ENCODE measurements around the gene SCIN.
"Not testable (repeated sequence)": the region's sequence is repeated elsewhere in the genome, so short reads cannot be mapped to it uniquely, and the experiment has no call there.

Gene SCIN

GRCh38 chr7:12620371-12620770 lies 49.9 kb downstream of the SCIN start:
- no peak for DNase-seq

GRCh38 chr7:12623223-12623622 lies 52.7 kb downstream of the SCIN start:
- DNase-seq, result no peak

DNA sequence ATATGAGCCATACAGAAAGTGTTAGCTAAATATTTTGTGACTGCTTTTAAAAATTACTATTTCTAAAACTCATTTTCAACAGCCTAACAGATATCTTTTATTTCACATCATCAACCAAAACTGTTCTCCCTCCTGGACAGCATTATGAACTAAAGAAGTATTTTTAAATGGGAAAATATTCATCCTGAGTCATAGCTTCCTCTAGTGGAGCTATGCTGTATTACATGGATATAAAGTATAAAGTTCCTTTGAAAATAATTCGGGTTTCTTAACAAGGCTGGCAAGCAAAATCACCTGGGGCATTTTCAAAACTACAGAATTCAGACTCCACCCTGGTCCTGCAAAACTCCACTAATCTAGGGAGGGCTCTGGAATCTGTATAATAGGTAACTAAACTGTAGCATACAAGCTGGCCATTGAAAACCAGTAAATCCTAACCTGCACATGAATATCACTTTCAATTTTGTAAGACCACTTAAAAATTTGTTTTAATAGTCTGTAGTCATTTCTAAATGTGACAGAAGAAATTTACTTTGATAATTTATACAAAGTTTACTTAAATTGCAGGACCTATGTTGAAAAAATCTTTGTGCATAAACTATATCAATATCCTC lies 53.5 kb downstream of the SCIN start:
- peak; percentile 57 for DNase-seq

DNA sequence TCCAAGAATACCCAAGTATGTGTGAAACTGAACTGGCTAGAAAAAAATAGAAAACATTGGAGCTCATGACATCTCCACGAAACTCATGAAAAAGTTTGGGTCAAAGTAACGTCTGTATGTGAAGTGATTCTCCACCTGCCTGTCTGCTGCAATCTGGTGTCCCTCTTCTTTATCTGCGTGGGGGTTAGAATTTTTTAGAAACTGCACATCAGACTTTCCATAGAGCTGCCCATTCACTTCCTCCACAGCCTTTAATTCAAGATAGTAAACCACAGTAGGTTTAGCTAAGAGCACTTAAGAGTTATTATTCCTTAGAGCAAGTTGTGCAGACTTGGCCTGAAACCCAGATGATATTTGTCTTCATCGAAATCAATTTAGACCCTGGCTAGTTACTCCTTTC lies 55.3 kb downstream of the SCIN start:
- DNase-seq, result no peak

DNA sequence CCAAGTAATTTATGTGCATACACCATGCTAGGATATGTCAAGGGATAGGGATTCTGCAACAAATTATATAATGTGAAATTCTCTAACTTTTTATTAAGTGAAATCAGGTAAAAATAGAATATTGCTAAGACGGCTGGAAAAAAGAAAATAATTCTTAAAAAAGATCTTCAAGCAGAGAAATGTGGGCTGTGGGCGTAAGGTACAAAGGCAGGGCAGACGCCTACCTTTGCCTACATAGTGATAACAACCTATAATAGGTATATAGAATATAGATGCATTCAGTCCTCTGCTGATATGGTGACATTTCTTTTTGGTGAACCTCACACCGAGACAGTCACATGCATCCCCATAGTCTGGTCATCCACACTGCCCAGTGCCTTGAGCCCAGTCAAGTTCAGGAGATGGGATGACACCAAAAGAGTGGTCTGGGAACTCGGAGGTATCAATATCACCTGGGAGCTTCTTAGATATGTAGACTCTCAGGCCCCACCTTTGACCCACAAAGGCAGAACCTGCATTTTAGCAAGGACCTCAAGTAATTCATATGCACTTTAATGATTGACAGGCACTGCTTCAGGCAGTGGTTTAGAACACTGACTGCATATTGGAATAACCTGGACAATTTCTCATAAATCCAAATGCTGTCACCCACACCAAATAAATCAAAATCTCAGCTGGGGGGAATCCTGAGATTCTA lies 59.4 kb downstream of the SCIN start:
- no peak for DNase-seq

DNA sequence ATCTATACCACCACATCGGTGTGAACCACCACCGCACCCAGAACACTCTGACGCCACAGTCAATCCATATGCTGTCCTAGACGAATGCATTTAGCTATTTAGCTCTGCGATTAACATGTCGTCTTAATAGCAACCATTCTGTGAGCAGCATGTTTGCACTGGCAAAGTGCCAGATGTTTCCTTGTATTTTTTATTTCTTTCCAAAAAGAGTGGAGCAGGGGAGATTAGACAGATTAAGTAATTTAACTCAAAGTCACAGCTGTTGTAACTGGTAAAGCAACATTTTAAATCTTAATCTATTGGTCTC lies 59.9 kb downstream of the SCIN start:
- DNase-seq, result peak; percentile 66

- no peak for DNase-seq
Observed at GRCh38 chr7:12633582-12633981, 63.1 kb downstream of the SCIN start.

DNA sequence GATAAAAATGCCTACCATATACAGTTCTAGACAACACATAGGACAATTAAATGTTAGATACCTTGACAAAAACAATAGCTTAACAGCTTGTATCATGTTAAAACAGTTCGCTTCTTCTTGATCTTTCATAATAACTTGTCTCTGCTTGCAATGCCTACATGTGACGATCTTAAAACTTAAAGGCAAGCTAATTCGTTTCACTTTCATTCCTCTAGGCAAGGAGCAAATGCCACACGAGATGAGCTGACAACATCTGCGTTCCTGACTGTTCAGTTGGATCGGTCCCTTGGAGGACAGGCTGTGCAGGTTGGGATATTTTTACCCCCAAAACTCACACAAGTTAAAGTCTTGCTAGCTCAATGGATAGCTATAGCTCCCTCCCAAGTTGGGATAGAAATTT lies 65.3 kb downstream of the SCIN start:
- no peak for DNase-seq

DNA sequence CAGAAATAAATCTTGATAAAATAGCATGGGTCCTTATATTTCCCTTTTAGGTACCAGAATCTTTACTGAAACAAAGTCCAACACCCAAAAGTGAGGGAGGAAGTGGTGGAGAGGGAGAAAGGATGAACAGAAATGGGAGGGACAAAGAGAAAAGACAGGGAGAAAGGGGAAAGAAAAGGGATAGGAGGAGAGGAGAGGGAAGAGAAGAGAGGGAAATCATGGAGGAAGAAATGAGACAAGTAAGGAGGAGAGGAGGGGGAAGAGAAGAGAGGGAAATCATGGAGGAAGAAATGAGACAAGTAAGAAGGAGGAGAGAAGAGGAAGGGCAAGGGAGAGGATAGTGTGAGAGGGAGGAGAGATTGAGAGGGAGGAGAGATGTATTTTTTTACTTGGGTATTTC lies 66.8 kb downstream of the SCIN start:
- DNase-seq, result no peak

GRCh38 chr7:12637819-12638592 lies 67.5 kb downstream of the SCIN start:
- DNase-seq, result no peak

- peak; percentile 57 for DNase-seq
Observed at GRCh38 chr7:12638851-12639456, 68.4 kb downstream of the SCIN start.

DNA sequence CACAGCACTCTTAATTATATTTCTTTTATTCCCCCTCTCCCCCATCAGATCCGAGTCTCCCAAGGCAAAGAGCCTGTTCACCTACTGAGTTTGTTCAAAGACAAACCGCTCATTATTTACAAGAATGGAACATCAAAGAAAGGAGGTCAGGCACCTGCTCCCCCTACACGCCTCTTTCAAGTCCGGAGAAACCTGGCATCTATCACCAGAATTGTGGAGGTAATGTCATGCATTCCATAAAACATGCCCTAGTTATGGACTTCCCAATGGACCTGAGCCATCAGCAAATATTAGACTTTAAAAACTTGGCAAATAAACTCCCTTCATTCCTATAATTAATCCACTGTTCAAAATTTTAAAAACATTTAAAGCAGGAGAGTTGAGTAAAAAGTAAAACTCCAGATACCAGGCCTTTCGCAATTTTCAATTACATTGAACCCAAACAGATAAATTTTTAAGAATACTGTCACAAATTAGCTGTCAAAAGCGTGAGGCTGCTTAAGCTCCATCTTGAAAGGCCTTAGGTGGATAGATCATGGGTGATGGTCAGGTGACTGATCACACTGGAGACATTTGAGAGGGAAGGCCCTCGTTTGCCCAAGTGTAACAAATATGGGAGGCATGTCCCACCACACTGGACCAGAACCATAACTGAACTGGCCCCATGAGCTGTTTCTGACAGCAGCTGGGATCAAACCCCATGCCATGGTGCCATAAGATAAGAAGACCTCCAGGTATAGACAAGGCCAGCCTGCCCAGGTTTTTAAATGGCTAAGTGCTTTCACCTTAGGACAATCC lies 70.0 kb downstream of the SCIN start:
- DNase-seq, result no peak

GRCh38 chr7:12641196-12641595 lies 70.7 kb downstream of the SCIN start:
- no peak for DNase-seq

DNA sequence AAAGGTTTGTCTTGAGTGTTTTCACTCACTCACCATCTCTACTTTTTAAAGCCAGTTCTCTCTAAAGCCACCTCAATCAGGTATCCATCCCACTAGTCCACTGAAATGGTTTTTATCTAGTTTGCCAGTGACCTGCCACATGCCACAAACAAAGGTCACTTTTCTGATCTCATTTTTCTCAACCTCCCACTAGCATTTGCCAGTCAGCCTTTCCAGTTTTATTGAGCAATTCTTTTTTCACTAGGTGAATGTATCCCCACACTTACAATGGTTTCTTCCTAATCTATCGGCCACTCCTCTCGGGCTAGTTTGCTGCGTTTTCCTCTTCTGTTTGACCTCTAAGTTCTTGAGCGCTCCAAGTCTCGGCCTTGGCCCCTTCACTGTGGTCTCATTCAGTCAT lies 72.0 kb downstream of the SCIN start:
- DNase-seq, result no peak

DNA sequence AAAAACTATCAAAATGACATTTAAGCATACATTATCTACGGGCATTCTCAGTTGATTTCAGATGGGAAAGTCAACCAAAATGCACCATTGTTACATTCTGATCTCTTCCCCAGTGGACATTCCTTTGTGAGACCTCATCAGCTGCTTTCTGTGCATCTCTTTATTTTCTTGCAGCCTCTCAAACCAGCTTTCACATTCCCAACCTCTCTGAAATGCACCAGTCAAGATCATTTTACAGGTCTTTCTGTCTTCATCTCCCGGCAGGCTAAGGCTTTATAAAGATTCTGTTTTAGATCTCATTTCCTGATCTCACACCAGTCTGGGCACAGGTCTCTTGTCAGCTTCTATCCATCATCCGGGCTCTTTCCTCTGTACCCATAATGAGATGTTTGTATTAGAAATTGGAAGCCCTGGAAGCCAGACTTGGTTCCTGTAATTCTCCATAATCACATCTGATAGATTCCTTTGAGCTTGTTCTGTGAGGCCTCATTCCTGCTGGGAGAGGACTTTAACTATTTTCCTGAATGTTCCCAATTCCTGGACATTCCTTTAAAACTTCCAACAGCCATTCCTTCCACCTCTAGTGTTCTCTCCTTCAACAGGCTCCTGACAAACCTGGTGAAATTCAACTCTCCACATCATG lies 72.6 kb downstream of the SCIN start:
- DNase-seq, result no peak

DNA sequence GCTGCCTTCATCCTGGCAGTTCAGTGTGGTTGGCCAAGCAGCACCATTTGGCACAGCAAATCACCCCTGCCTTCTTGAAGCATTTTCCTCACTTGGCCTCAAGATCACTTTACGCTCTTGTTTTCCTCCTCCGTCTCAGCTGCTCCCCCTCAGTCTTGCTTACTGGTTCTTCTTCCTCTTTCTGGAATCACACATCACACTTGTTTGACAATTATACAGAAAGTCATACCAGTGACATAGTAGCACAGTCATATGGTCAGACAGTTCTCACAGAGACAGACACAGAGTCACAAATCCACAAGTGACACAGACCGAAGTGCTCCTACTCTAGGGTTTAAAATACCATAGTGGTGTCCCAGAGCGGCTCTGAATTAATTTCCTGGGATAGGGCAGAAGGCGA lies 73.1 kb downstream of the SCIN start:
- no peak for DNase-seq

DNA sequence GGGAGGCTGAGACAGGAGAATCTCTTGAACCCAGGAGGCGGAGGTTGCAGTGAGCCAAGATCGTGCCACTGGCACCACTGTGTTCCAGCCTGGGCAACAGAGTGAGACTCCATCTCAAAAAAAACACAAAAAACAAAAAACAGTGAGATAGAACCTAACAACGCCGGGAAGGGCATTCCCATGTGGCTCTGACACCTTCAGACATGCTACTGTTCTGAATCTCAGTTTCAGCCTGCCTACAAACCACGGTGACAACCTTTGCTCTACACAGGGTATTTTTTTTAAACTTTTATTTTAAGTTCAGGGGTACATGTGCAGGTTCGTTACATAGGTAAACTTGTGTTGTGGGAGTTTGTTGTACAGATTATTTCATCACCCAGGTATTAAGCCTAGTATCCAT lies 74.7 kb downstream of the SCIN start:
- DNase-seq, result not testable (repeated sequence)

DNA sequence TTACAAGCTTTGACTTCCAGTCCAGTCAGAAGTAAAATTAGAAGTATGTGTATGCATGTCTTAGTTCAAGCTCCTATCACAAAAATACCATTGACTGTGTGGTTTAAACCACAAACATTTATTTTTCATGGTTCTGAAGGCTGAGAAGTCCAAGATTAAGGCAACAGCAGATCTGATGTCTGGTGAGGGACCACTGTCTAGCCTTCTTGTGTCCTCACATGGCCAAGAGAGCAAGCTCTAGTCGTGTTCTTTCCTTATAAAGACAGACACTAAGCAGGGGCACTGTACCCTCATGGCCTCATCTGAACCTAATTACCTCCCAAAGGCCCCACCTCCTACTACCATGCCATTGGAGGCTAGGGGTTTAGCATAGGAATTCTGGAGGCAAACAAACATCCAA lies 75.6 kb downstream of the SCIN start:
- no peak for DNase-seq

- DNase-seq, result no peak
Observed at GRCh38 chr7:12647364-12648219, 77.1 kb downstream of the SCIN start.

- DNase-seq, result no peak
Observed at GRCh38 chr7:12648704-12649261, 78.3 kb downstream of the SCIN start.

DNA sequence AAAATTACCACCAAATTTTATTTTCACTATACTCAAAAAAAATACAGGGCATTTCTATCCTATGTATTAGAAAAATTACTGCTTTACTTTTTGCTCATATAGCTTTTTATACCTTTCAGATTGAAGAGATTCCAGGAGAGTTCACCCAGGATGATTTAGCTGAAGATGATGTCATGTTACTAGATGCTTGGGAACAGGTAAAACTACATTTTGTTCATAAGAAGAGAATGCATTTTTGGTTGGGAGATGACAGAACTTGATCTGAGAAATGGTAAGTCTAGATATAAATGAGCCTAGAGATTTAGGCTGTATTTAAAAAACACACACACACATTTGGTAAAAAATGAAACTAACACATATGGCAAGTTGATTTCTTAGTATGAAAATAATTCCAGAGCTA lies 78.8 kb downstream of the SCIN start:
- DNase-seq, result no peak

Measured in NCI-H1092 treated with DMSO at 0.1 percent for 48 hours (cell line).